Sigmoid colon (tissue), 4 donors: ENCODE measurements around the gene KRT7.

Source experiments
- CTCF ChIP-seq, 4 experiments: fragments of 450-650 bp in 3 of 4; fragments of 200-600 bp in 1 of 4; IDR thresholded peaks; one replicate each; pipeline ENCODE4 v1.5.1; 2016 to 2019; ENCODE audit warnings: antibody characterized with exemption in 4 of 4, mild to moderate bottlenecking in 3 of 4, moderate library complexity in 2 of 4
- POLR2A ChIP-seq, 2 donors: fragments of 450-650 bp; IDR thresholded peaks; one replicate each; pipeline ENCODE4 v1.6.1; 2016; ENCODE audit warnings: antibody characterized with exemption in 2 of 2, mild to moderate bottlenecking in 2 of 2, moderate library complexity in 2 of 2
- POLR2AphosphoS5 ChIP-seq, 4 donors: sonication (generic); formaldehyde crosslinking; IDR thresholded peaks; one replicate each; pipeline ENCODE4 v1.6.1; 2017; ENCODE audit warnings: antibody characterized with exemption in 4 of 4

GRCh38 chr12:52280319-52280795, 47.3 kb downstream of the KRT7 start:
- no peak for TF ChIP-seq CTCF (IDR thresholded peaks at IDR 0.05)
- TF ChIP-seq POLR2A (IDR thresholded peaks at IDR 0.05) = no peak
- TF ChIP-seq POLR2AphosphoS5 (IDR thresholded peaks at IDR 0.05) = peak in 3 of 4 donors; percentile 58 to 81 (median 72)
